HG03280 (cell line): Measurements from ENCODE around the gene RFLNA.

Source experiments
- ATAC-seq: cut with Tn5 transposase; IDR thresholded peaks from one replicate; pipeline ENCODE4 v1.9.1; 2021; ENCODE audit warnings: mild to moderate bottlenecking, moderate library complexity; ENCODE audit not compliant: unreplicated experiment

RFLNA gene, protein sequence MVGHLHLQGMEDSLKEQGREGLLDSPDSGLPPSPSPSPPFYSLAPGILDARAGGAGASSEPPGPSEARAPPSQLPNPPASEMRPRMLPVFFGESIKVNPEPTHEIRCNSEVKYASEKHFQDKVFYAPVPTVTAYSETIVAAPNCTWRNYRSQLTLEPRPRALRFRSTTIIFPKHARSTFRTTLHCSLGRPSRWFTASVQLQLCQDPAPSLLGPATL

DNA sequence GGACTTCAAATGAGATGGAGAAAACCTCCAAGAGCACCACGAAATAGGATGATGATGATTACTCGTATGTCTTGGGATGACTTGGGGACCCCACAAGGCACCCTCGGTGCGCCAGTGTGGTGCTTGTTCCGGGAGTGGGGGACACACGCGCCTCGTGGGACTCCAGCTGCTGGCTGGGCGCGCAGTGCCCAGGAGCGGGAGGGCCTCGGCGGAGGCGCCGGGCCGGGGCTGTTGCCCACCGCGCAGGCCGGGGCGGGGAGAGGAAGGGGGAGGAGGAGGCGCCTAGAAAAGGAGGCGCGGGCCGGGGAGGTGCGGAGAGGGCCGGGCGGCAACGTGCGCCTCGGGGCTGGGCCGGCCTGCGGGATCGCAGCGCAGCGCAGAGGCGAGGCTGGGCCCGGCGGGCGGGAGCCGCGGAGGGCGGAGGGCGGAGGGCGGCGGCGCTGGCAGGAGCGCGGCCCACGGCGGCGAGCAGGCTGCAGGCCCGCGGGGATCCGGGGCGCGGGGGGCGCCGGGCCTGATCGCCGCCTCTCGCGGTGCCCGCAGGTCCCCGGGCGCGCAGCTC is at the start of gene RFLNA:
TSS of gene RFLNA (plus strand) at position 314 of the 562 bp plus-strand sequence. CDS start 337 bp downstream, outside the sequence.
- ATAC-seq = no peak

DNA sequence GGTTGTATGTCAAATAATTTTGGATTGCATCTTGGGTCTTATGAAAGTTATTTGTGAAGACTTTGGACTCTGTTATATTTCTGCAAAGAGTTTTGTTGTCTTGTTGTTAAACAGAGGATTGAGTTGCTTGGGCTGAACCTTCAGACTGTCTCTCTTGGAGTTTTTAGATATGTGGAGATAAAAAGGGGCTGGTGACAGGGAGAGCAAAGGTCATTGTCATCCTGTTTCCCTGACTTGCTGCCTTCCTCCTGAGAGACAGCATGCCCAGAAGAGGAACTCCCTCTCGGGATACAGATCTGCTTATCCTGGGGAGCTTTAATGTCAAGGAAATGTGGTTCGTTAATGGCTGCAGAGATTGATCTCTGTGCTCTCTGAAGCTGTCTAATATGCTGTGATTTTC is 47.6 kb upstream of the RFLNA start:
- ATAC-seq = no peak

DNA sequence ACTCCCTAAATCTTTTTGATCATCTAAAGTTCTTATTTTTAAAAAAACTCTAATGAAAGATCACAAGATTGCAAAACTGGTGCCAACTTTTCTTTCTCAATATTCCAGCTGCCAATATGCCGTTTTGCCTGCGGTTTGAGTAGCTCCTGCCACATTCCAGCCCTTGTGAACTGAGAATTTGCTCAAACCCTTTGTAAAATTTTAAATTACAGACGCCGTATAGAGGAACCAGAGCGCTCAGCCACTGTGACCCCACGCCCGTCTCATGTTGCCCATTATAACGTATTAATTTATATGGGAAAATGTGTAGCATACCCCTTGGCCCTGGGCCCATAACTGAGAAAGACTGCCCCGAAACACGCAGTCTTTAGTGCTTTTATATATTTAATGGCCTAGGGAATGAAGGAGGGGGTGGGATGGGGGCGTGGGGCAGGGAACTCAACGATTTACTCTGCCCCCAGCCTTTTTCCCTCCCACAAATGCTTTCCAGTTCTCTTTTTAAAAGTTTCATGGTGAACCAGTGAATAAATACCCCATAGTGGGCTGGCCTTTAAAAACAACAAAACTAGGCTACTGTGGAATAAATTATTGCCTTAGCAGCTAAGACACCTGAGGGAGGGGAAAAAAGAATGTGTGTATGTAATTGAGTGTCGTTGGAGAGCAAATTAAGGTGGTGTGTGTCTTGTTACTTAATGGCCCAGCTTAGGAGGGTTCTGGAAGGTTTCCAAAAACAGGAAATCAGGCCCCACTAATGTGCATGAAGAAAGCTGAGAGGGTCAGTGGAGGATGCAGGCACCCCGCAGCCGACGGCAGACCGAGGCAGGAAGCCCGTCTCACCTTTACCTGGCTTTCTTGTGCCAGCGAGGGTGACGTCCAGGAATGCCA is 45.7 kb upstream of the RFLNA start:
- no peak for ATAC-seq

DNA sequence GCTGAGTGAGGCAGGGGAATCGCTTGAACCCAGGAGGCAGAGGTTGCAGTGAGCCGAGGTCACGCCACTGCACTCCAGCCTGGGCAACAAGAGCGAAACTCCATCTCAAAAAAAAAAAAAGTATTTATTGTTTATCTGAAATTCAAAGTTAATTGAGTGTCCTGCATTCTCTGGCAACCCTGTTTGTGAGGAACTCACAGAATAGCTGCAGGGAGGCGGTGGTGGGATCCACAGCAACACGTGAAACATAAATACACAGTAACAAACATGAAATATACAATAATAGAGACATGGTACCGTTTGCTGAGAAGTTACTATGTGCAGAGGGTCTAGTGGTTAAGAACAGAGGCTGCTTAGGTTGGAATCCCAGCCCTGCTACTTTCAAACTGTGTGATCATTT is 43.7 kb upstream of the RFLNA start:
- ATAC-seq = no peak

DNA sequence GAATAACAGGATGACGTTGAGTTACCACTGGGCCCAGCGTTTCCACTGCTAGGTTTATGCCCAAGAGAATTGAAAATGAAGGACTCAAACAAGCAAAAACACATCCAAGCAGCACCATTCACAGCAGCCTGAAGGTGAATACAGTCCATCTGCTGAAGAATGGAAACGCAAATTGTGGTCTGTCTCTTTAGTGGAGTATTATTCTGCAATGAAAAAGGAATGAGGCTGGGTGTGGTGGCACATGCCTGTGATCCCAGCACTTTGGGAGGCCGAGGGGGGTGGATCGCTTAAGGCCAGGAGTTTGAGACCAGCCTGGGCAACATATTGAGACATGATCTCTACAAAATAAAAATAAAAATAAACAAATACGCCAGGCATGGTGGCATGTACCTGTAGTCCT is 41.9 kb upstream of the RFLNA start:
- no peak for ATAC-seq

DNA sequence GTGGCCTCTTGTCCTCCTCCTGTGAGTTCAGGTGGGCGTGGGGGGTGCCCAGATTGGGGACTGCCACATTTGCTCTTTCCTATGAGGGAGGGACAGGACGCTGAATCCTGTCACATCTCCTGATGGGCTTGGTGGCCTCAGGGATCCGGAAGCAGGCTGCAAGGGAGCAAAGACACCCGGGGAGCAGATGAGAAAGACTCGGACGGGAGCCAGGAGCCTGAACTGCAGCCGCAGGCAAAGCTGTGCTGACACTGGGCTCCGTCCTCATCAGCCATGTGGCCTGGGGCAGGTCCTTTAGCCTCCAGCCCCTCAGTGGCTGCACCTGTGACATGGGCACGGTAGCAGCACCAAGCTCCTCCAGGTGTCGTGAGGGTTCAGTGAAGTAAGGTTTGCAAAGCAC is 40.8 kb upstream of the RFLNA start:
- no peak for ATAC-seq

DNA sequence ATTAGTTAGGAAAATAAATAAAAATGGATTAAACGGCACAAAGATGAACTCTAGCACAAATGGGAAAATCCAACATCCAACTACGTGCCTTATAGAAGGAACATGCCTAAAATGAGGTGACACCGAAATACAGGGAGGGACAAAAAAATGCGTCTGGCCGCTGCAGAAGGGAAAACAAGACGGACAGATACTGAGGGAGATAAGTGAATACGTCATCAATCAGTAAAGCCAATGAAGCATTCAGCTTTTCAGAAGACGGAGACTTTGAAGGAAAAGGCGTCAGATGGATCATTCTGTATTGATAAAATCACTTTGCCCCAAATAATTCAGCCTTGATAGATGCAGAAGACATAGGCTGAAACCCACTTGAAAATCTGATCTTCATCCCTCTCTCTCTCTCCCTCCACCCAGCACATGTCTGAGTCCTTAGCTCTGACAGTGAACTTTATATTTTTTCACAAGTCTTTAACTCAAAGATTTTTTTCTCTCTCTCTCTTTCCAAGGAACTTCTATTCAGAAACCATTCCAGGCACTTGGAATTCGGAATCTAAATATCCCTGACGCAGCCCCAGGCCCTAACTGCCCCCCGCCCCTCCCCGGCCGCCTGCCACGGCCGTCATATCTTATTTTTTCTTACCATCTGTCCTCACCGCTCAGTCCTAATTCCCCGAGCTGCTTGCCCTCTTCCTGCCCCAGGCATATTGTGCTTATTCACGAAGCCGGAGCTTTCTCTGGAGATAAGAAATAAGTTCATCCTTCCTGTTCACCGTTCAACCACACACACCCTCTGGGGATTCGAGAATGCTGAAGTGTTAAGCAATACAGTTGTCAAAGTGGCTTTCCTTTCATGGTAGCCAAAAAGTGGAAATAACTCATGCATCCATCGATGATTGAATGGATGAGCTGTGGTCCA is 35.5 kb upstream of the RFLNA start:
- no peak for ATAC-seq

DNA sequence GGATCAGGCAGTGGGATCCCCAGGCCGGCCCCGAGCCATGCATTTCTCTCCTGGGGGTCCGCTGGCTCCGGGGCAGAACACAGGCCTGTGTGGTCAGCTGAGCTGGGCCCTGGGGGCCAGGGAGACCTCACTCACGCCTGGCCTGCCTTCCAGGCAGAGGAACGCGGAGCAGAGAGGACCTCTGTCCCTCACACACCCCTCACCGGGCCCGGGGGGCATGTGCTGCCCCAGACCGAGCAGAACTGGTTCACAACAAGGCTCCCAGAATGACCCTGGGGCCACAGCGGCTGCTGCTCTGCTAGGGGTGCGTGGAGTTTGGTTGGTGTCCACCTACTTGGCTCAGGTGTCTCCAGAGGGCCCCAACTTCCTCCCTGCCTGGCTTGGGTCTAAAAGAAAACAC is 33.0 kb upstream of the RFLNA start:
- no peak for ATAC-seq

DNA sequence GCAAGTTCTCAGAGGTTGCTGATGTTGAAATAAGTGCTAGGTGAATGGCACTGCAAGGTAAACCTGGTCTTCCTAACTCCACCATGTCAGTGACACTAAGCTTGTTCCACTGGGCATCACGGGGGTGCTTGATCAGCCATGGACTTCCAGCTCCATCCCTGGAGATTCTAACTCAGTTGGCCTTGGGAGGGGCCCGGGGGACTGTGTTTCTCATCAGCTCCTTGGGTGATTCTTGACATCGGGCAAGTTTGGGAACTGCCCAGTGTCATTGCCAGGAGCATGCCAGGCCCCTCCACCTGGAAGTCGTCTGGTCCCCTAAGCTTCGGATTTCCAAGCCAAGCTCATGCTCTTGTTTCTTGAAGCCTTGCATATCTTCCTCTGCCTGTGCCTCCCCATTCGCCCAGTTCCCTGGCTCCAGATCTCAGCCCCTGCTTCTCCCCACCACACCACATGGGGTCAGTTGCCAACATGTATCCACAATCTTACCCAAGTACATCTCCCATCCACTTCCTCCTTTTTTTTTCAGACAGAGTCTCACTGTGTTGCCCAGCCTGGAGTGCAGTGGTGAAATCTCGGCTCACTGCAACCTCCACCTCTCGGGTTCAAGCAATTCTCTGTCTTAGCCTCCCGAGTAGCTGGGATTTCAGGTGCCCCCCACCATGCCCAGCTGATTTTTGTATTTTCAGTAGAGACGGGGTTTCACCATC is 30.7 kb upstream of the RFLNA start:
- no peak for ATAC-seq

DNA sequence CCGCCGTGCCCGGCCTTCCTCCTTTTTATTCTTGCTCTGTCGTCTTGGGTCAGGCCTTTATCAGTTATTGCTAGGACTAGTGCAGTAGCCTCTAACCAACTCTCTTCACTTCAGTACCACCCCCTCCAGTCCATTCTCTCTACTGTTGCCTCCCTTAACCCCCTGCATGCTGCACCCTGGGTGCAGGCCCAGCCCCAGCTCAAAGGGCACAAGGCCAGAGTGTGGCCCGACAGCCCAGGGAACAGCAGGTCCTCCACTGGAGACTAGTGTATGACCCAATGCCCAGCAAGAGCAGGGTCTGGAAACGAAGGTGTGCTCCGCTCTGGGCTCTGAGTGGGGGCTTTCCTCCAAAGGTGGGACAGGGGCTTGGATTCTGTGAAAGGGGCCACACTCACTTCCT is 30.0 kb upstream of the RFLNA start:
- ATAC-seq = no peak

DNA sequence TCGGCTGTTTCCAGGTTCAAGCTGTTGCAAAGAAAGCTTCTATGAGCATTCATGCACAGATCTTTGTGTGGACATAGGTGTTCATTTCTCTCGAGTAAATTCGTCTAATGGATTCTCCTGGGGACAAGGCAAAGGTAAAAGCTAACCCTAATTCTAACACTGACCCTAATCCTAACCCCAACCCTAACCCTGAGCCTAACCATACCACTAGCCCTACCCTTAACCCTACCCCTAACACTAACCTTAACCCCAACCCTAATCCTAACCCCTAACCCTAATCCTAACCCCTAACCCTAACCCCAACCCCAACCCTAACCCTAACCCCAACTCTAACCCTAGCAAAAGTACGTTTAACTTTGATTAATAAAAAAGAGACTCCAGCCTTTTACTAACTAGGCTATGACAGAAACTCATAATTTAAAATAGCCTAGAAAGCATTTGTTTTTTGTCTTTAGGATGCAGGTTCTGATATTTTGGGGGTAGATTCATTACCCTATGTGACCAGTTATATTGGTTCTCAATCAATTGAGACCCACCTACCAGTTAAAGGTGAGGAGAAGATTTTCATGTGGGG is 27.6 kb upstream of the RFLNA start:
- ATAC-seq = no peak

DNA sequence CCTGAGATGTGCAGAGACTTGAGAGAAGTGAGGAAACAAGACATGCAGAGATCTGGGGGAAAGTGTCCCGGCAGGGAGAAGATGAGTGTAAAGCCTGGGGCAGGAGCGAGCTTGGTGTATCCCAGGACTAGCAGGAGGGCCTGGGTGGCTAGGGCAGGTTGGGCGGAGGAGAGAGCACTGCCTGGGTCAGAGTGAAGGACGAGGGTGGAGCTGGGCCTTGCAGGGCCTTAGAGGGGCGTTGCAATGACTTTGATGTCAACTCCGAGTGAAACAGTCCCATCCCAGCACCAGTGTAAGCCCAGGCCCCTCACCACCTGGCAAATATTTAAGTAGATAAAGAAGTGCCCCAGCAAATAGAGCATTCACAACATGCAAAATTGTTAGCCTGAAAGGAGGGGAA is 24.2 kb upstream of the RFLNA start:
- no peak for ATAC-seq

DNA sequence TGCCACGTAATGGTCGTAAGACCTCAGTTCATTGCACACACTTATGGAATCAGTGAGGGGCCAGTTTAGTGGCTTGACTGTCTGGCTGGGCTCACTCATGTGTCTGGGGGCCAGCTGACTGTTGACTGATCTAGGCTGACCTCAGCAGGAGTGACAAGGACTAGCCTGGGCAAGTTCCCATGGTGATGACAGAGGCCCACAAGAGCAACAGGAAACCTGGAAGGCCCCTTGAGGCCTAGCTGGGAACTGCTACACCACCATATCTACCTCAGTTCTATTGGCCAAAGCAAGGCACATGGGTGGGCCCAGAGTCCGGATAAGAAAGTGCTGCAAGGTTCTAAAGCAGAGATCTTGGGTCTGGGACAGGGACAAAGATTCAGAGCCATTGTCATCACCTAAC is 21.3 kb upstream of the RFLNA start:
- no peak for ATAC-seq

DNA sequence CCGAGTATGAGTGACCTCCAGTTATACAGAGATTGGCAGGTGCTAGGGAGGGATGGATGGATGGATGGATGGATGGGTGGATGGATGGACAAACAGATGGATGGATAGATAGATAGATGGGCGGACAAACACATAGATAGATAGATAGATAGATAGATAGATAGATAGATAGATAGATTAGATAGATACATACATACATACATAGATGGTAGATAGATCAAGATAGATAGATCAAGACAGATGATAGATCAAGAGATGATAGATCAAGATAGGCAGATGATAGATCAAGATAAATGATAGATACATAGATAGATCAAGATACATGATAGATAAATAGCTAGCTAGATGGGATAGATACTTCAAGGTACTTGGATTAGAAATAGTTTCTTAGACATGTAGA is 18.6 kb upstream of the RFLNA start:
- no peak for ATAC-seq

DNA sequence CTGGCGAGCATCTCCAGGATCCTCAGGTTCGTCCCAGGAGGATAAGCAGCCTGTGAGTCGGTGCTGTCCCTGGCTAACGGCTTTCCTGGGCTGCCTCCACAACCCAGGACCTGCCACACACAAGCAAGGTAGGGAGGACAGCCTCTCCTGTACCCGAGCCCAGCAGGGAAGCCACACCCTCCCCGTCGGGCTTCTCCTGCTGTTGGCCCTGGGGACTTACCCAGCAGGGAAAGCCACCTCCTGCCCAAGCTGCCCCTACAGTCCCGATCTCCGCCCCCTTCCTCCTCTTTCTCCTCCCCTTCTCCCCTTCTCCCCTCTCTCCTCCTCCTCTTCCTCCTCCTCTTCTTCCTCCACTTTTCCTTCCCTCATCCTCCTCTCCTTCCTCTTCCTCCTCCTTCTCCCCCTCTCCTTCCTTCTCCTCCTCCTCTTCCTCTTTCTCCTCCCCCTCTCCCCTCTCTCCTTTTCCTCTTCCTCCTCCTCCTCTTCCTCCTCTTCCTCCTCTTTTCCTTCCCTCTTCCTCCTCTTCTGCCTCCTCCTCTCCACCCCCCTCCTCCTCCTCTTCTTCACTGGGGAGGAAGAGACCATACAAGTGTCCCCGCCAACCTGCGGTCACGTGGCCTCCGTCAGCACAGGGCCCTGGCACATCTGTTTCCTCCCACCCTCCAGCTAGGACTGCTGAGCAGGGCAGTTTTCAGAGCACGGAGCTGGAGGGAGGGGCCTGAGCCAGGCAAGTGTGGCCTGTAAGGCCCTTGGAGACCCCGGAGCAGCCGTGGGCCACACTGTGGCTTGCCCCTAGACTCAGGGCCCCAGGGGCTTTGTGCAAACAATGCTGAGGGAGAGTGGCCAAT is 17.3 kb upstream of the RFLNA start:
- ATAC-seq = no peak

DNA sequence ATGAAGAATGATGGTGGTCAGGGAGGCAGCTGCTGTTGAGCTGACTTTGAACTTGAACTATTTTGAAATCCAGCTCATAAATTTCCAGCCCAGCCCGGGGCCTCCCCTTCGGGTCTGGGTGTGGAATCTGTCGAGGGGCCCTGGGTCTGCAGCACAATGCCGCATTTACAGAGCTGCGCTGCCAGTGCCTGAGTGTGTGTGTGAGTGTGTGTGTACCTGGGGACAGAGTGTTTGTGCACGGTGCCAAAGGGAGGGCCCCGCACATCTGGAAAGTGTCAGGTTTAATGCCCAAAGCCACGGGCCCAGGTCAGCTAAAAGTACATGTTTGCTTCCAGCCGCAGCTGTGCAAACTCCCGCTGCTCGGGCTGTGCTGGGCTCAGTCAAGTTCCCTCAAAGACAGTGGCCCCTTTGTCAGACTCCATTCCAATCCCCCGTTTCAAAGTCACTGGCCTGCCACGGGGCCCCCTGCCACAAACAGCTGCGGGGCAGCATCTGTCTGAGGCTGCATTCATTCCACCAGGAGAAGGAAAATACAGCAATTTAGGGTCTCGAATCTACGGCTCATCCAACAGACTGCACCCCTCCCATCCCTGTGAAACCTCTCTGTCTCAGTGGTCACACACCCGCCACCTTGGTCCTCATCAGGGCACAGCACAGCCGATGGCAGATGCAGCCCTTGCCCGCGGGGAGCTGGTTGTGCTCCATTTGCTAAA is 16.3 kb upstream of the RFLNA start:
- ATAC-seq = no peak

DNA sequence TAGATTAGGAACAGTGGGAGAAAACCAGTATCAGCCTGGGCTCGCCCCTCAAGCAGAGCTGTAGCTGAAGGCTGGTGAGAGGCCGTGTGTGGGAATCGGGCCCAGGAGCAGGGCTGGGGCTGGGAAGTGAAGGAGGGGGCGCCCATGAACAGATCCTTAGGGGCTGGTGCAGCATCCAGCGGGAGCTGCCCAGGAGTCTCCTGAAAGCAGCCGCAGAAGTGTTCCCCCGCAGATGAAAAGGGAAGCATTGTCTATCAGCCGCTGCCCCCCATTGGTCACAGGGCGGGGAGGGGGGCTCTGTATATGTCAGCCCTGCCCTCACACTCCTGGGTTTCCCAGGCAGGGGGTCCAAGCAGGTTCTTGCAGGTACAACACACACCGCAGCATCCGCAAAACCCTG is 15.6 kb upstream of the RFLNA start:
- ATAC-seq = no peak

DNA sequence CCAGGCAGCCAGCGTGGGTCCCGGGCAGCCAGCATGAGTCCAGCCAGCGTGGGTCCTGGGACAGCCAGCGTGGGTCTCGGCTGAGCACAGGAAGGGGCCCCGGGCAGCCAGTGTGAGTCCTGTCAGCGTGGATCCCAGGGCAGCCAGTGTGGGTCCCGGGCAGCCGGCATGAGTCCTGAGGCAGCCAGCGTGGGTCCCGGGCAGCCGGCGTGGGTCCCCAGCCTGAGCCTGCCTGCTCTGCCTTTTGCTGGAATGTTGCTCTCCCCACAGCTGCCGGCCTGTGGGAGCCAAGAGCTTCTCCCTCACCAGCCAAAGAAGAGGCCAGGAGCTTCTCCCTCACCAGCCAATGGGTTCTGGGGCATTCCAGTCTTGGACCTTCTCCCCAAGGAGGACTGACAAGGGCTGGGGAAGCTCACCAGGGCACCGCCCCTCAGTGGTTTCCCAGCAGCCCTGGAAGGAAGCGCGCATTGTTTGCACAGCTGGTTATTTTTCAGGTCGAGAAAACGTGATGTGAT is 15.0 kb upstream of the RFLNA start:
- no peak for ATAC-seq
